Fibroblast of mammary gland (primary cell): ENCODE results near the gene CEP162.
A peak's percentile ranks its signal among the peaks of the same experiment; 100 is the strongest.
"Not testable (repeated sequence)": the region's sequence is repeated elsewhere in the genome, so short reads cannot be mapped to it uniquely, and the experiment has no call there.

ENCODE experiments used
- DNase-seq: peaks from one replicate; pipeline ENCODE4 v3.0.0-alpha.2; 2010; ENCODE audit warnings: low read depth
- H3K4me3 ChIP-seq: 2 replicates; pipeline ENCODE4 v1.5.1; 2011; ENCODE audit warnings: low read depth, mild to moderate bottlenecking, low read length, moderate library complexity; ENCODE audit not compliant: control insufficient read depth
- CTCF ChIP-seq: conservative IDR thresholded peaks from 2 replicates; pipeline ENCODE4 v1.5.1; 2011; ENCODE audit warnings: low read depth, low read length, inconsistent platforms; ENCODE audit not compliant: control insufficient read depth, insufficient read depth

The CEP162 gene

GRCh38 chr6:84255641-84256040 lies 28.2 kb upstream of the CEP162 start:
- DNase-seq = no peak
- no peak for TF ChIP-seq CTCF
- no peak overlapping the region for H3K4me3 ChIP-seq

GRCh38 chr6:84253380-84253779 lies 25.9 kb upstream of the CEP162 start:
- no peak for TF ChIP-seq CTCF
- no peak overlapping the region for H3K4me3 ChIP-seq
- no peak for DNase-seq

GRCh38 chr6:84251891-84252539 lies 24.6 kb upstream of the CEP162 start:
- no peak for DNase-seq

GRCh38 chr6:84249724-84250123 lies 22.3 kb upstream of the CEP162 start:
- no peak for TF ChIP-seq CTCF
- DNase-seq = peak; percentile 31

More at GRCh38 chr6:84251891-84252539, 24.6 kb upstream of the CEP162 start:
- no peak for TF ChIP-seq CTCF
- no peak overlapping the region for H3K4me3 ChIP-seq

GRCh38 chr6:84244416-84245081 lies 17.1 kb upstream of the CEP162 start:
- not testable (repeated sequence) for DNase-seq, H3K4me3 ChIP-seq

More at GRCh38 chr6:84249724-84250123, 22.3 kb upstream of the CEP162 start:
- no peak overlapping the region for H3K4me3 ChIP-seq

GRCh38 chr6:84243240-84243639 lies 15.8 kb upstream of the CEP162 start:
- peak; percentile 35 for TF ChIP-seq CTCF
- H3K4me3 ChIP-seq = no peak overlapping the region
- peak; percentile 35 for DNase-seq

GRCh38 chr6:84242265-84242664 lies 14.8 kb upstream of the CEP162 start:
- no peak for TF ChIP-seq CTCF
- no peak for DNase-seq
- no peak overlapping the region for H3K4me3 ChIP-seq
